ACHN (cell line): ENCODE data around the gene TSHZ3.

Experiments
- DNase-seq: peaks from one replicate; pipeline ENCODE4 v3.0.0-alpha.2; 2015
- in situ Hi-C: cut with HindIII; loops from 2 replicates; pipeline ENCODE4 v1.10.0; 2017; ENCODE audit warnings: low sequenced_read_pairs, low pct_ligation_motif_present, low pct_unique_long_range_greater_than_20kb

Gene TSHZ3

GRCh38 chr19:31301306-31301980 lies 47.8 kb downstream of the TSHZ3 start:
- DNase-seq = no peak
- in situ Hi-C loops = no loop called here

GRCh38 chr19:31300422-31300821 lies 48.8 kb downstream of the TSHZ3 start:
- in situ Hi-C loops = no loop called here
- DNase-seq = no peak

GRCh38 chr19:31299665-31300064 lies 49.6 kb downstream of the TSHZ3 start:
- no peak for DNase-seq
- in situ Hi-C loops = no loop called here

- no peak for DNase-seq
Observed at GRCh38 chr19:31297991-31298390, 51.2 kb downstream of the TSHZ3 start.

GRCh38 chr19:31296741-31297390 lies 52.4 kb downstream of the TSHZ3 start:
- in situ Hi-C loops = no loop called here
- DNase-seq = no peak

More at GRCh38 chr19:31297991-31298390, 51.2 kb downstream of the TSHZ3 start:
- in situ Hi-C loops = no loop called here

- in situ Hi-C loops = no loop called here
- DNase-seq = no peak
Observed at GRCh38 chr19:31294189-31294588, 55.0 kb downstream of the TSHZ3 start.

GRCh38 chr19:31292639-31293185 lies 56.5 kb downstream of the TSHZ3 start:
- no peak for DNase-seq
- in situ Hi-C loops = no loop called here

- DNase-seq = no peak
- in situ Hi-C loops = no loop called here
Observed at GRCh38 chr19:31290931-31291590, 58.2 kb downstream of the TSHZ3 start.

GRCh38 chr19:31289976-31290375 lies 59.3 kb downstream of the TSHZ3 start:
- no peak for DNase-seq
- in situ Hi-C loops = no loop called here

GRCh38 chr19:31289381-31289880 lies 59.8 kb downstream of the TSHZ3 start:
- in situ Hi-C loops = no loop called here
- no peak for DNase-seq

GRCh38 chr19:31286491-31286890 lies 62.7 kb downstream of the TSHZ3 start:
- in situ Hi-C loops = no loop called here
- no peak for DNase-seq

GRCh38 chr19:31285744-31286143 lies 63.5 kb downstream of the TSHZ3 start:
- peak; percentile 12 for DNase-seq
- in situ Hi-C loops = no loop called here

GRCh38 chr19:31284621-31285020 lies 64.6 kb downstream of the TSHZ3 start:
- DNase-seq = no peak
- in situ Hi-C loops = no loop called here

GRCh38 chr19:31283701-31284100 lies 65.5 kb downstream of the TSHZ3 start:
- DNase-seq = no peak
- in situ Hi-C loops = no loop called here

GRCh38 chr19:31282346-31282745 lies 66.9 kb downstream of the TSHZ3 start:
- DNase-seq = no peak
- in situ Hi-C loops = no loop called here

- no peak for DNase-seq
- in situ Hi-C loops = no loop called here
Observed at GRCh38 chr19:31280287-31281006, 68.8 kb downstream of the TSHZ3 start.

- in situ Hi-C loops = no loop called here
- DNase-seq = no peak
Observed at GRCh38 chr19:31279436-31279765, 69.8 kb downstream of the TSHZ3 start.

GRCh38 chr19:31278555-31279435 lies 70.4 kb downstream of the TSHZ3 start:
- no peak for DNase-seq
- in situ Hi-C loops = no loop called here
